GM12878 (cell line): Measurements from ENCODE around the gene CSAD. TPM values are rescaled to one million over a fixed set of nuclear protein-coding genes. Genes with fewer than 3 reads are reported as not detected.
A peak's percentile ranks its signal among the peaks of the same experiment; 100 is the strongest.

ENCODE experiments used
- BCL11A ChIP-seq: IDR thresholded peaks from 2 replicates; pipeline ENCODE4 v1.6.1; 2011; ENCODE audit warnings: low read depth, low read length
- BRCA1 ChIP-seq: IDR thresholded peaks from 2 replicates; pipeline ENCODE4 v1.6.1; 2011; ENCODE audit warnings: low read depth, low read length, improper control_type of control experiment
- CBX5 ChIP-seq: sonication (generic); IDR thresholded peaks from 2 replicates; pipeline ENCODE4 v1.6.1; 2016; ENCODE audit warnings: low read depth, moderate library complexity, mild to moderate bottlenecking, inconsistent platforms
- CHD4 ChIP-seq: fragments of 200-600 bp; sonication (generic); IDR thresholded peaks from 2 replicates; pipeline ENCODE4 v1.6.1; 2016; ENCODE audit warnings: mild to moderate bottlenecking
- CREB1 ChIP-seq: IDR thresholded peaks from 2 replicates; pipeline ENCODE4 v1.6.1; 2012; ENCODE audit warnings: low read depth, mild to moderate bottlenecking, inconsistent platforms
- POLR2A ChIP-seq: IDR thresholded peaks from 2 replicates; pipeline ENCODE4 v1.6.1; 2011; ENCODE audit warnings: low read depth, mild to moderate bottlenecking, low read length
- RAD51 ChIP-seq: fragments of 450-650 bp; IDR thresholded peaks from 2 replicates; pipeline ENCODE4 v1.6.1; 2016; ENCODE audit warnings: moderate library complexity, mild to moderate bottlenecking, inconsistent platforms
- RB1 ChIP-seq: fragments of 450-650 bp; formaldehyde crosslinking; IDR thresholded peaks from 2 replicates; pipeline ENCODE4 v1.6.1; 2017; ENCODE audit warnings: mild to moderate bottlenecking, borderline replicate concordance
- TBL1XR1 ChIP-seq: IDR thresholded peaks from 2 replicates; pipeline ENCODE4 v1.6.1; 2012; ENCODE audit warnings: low read depth, low read length, improper control_type of control experiment
- ZNF217 ChIP-seq: fragments of 450-650 bp; IDR thresholded peaks from 2 replicates; pipeline ENCODE4 v1.6.1; 2017; ENCODE audit warnings: antibody characterized with exemption, mild to moderate bottlenecking
- ZNF24 ChIP-seq: fragments of 450-650 bp; IDR thresholded peaks from 2 replicates; pipeline ENCODE4 v1.6.1; 2017; ENCODE audit warnings: antibody characterized with exemption, mild to moderate bottlenecking
- polyA plus RNA-seq, 11 experiments: library from polyadenylated mRNA; depleted of rRNA in 4 of 11; unstranded in 6 of 11; stranded (reverse) in 5 of 11; fragments of >200 nt; fragmentation: Nextera tagmentation in 4 of 11; fragmentation: Illumina TruSeq in 1 of 11; extraction: Ambion mirVana in 4 of 11; extraction: Trizol in 1 of 11; gene quantifications; 1 replicate in 1 of 11; 2 replicates in 10 of 11; pipeline versions ENCODE4 v1.2.1 to v1.2.3, GENCODE V29; 2011 to 2016; ENCODE audit warnings: inconsistent platforms in 2 of 11, missing spikeins in 2 of 11, low read depth in 1 of 11
- total RNA-seq, 4 experiments: library from RNA; depleted of rRNA in 3 of 4; stranded (reverse); fragments of >200 nt in 3 of 4; fragmentation: Illumina TruSeq in 1 of 4; extraction: Trizol in 1 of 4; gene quantifications; 2 replicates each; pipeline versions ENCODE4 v1.2.1 to v1.2.3, GENCODE V29; 2013 to 2021
- TF ChIP-seq, protein P1 (sequence below): fragments of 450-650 bp; conservative IDR thresholded peaks from 2 replicates; pipeline ENCODE4 v1.6.1; 2017; ENCODE audit warnings: mild to moderate bottlenecking, moderate library complexity
- TF ChIP-seq, protein P2 (sequence below): IDR thresholded peaks from 2 replicates; pipeline ENCODE4 v1.6.1; 2011; ENCODE audit warnings: borderline replicate concordance, low read depth, mild to moderate bottlenecking, moderate library complexity, low read length; ENCODE audit not compliant: insufficient read depth, poor library complexity, severe bottlenecking
- TF ChIP-seq, protein P3 (sequence below): fragments of 450-650 bp; IDR thresholded peaks from 2 replicates; pipeline ENCODE4 v1.6.1; 2017; ENCODE audit warnings: low read depth, mild to moderate bottlenecking, moderate library complexity
- TF ChIP-seq, protein P4 (sequence below): fragments of 450-650 bp; IDR thresholded peaks from 2 replicates; pipeline ENCODE4 v1.6.1; 2017; ENCODE audit warnings: mild to moderate bottlenecking, moderate library complexity
- TF ChIP-seq, protein P5 (sequence below): IDR thresholded peaks from 2 replicates; pipeline ENCODE4 v1.6.1; 2011; ENCODE audit warnings: low read depth, low read length, improper control_type of control experiment, borderline replicate concordance
- TF ChIP-seq, protein P6 (sequence below): IDR thresholded peaks from 2 replicates; pipeline ENCODE4 v1.6.1; 2011; ENCODE audit warnings: borderline replicate concordance, low read depth, mild to moderate bottlenecking, moderate library complexity, mixed read lengths, low read length; ENCODE audit not compliant: insufficient read depth; ENCODE audit errors: extremely low read length

The CSAD gene
- total and polyA plus RNA-seq, 10 of the 15 experiments (the other 5 are each of a cell fraction or from before 2014, with no cell fraction given) = 1.1 to 20.4 (median 6.2) TPM

DNA sequence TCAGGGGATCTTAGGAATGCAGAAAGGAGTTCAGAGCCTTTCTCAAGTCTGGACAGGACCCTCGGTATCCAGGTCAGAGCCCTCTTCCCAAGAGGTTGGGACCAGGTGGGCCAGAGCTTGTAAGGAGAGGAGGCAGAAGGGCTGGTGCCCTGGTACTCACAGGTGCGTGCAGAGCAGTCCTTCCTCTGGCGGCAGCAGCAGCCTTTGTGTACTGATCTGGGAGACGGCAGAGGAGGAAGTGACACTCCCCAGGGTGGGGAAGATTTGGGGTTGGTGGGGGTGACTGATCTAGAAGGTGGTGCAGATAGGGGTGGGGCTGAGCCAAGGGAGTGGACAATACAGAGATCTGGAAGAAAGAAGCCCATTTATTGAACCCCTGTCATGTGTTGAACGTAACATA is 26.3 kb upstream of the CSAD start, which contains the start of gene ITGB7 (continued):
- TF ChIP-seq, protein P1, sequence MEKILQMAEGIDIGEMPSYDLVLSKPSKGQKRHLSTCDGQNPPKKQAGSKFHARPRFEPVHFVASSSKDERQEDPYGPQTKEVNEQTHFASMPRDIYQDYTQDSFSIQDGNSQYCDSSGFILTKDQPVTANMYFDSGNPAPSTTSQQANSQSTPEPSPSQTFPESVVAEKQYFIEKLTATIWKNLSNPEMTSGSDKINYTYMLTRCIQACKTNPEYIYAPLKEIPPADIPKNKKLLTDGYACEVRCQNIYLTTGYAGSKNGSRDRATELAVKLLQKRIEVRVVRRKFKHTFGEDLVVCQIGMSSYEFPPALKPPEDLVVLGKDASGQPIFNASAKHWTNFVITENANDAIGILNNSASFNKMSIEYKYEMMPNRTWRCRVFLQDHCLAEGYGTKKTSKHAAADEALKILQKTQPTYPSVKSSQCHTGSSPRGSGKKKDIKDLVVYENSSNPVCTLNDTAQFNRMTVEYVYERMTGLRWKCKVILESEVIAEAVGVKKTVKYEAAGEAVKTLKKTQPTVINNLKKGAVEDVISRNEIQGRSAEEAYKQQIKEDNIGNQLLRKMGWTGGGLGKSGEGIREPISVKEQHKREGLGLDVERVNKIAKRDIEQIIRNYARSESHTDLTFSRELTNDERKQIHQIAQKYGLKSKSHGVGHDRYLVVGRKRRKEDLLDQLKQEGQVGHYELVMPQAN = peak; percentile 54; the same call in 1 of the 2 replicates
- TF ChIP-seq ZNF24 (no peak), TBL1XR1 (no peak; the same call in 1 of the 2 replicates), RB1 (peak; percentile 55), RAD51 (no peak), BRCA1 (no peak), CHD4 (no peak), BCL11A (0 out of 2 replicates have a peak, but pooled peaks have one; percentile 25), CREB1 (peak; percentile 42; the same call in 1 of the 2 replicates), ZNF217 (no peak), POLR2A (peak; percentile 97), CBX5 (no peak)
- TF ChIP-seq, protein P2, sequence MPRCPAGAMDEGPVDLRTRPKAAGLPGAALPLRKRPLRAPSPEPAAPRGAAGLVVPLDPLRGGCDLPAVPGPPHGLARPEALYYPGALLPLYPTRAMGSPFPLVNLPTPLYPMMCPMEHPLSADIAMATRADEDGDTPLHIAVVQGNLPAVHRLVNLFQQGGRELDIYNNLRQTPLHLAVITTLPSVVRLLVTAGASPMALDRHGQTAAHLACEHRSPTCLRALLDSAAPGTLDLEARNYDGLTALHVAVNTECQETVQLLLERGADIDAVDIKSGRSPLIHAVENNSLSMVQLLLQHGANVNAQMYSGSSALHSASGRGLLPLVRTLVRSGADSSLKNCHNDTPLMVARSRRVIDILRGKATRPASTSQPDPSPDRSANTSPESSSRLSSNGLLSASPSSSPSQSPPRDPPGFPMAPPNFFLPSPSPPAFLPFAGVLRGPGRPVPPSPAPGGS = no peak
- TF ChIP-seq, protein P3, sequence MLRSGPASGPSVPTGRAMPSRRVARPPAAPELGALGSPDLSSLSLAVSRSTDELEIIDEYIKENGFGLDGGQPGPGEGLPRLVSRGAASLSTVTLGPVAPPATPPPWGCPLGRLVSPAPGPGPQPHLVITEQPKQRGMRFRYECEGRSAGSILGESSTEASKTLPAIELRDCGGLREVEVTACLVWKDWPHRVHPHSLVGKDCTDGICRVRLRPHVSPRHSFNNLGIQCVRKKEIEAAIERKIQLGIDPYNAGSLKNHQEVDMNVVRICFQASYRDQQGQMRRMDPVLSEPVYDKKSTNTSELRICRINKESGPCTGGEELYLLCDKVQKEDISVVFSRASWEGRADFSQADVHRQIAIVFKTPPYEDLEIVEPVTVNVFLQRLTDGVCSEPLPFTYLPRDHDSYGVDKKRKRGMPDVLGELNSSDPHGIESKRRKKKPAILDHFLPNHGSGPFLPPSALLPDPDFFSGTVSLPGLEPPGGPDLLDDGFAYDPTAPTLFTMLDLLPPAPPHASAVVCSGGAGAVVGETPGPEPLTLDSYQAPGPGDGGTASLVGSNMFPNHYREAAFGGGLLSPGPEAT = 0 out of 2 replicates have a peak, but pooled peaks have one; percentile 22
- TF ChIP-seq, protein P4, sequence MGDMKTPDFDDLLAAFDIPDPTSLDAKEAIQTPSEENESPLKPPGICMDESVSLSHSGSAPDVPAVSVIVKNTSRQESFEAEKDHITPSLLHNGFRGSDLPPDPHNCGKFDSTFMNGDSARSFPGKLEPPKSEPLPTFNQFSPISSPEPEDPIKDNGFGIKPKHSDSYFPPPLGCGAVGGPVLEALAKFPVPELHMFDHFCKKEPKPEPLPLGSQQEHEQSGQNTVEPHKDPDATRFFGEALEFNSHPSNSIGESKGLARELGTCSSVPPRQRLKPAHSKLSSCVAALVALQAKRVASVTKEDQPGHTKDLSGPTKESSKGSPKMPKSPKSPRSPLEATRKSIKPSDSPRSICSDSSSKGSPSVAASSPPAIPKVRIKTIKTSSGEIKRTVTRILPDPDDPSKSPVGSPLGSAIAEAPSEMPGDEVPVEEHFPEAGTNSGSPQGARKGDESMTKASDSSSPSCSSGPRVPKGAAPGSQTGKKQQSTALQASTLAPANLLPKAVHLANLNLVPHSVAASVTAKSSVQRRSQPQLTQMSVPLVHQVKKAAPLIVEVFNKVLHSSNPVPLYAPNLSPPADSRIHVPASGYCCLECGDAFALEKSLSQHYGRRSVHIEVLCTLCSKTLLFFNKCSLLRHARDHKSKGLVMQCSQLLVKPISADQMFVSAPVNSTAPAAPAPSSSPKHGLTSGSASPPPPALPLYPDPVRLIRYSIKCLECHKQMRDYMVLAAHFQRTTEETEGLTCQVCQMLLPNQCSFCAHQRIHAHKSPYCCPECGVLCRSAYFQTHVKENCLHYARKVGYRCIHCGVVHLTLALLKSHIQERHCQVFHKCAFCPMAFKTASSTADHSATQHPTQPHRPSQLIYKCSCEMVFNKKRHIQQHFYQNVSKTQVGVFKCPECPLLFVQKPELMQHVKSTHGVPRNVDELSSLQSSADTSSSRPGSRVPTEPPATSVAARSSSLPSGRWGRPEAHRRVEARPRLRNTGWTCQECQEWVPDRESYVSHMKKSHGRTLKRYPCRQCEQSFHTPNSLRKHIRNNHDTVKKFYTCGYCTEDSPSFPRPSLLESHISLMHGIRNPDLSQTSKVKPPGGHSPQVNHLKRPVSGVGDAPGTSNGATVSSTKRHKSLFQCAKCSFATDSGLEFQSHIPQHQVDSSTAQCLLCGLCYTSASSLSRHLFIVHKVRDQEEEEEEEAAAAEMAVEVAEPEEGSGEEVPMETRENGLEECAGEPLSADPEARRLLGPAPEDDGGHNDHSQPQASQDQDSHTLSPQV = no peak
- TF ChIP-seq, protein P5, sequence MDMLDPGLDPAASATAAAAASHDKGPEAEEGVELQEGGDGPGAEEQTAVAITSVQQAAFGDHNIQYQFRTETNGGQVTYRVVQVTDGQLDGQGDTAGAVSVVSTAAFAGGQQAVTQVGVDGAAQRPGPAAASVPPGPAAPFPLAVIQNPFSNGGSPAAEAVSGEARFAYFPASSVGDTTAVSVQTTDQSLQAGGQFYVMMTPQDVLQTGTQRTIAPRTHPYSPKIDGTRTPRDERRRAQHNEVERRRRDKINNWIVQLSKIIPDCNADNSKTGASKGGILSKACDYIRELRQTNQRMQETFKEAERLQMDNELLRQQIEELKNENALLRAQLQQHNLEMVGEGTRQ = no peak
- TF ChIP-seq, protein P6, sequence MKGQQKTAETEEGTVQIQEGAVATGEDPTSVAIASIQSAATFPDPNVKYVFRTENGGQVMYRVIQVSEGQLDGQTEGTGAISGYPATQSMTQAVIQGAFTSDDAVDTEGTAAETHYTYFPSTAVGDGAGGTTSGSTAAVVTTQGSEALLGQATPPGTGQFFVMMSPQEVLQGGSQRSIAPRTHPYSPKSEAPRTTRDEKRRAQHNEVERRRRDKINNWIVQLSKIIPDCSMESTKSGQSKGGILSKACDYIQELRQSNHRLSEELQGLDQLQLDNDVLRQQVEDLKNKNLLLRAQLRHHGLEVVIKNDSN = no peak
